HEK293T (cell line): ENCODE results near the gene LYPLA2.

Experiments
- ARNT ChIP-seq: fragments of 450-650 bp; IDR thresholded peaks from 2 replicates; pipeline ENCODE4 v1.6.1; 2017; ENCODE audit warnings: mild to moderate bottlenecking
- BHLHE40 ChIP-seq: fragments of 450-650 bp; IDR thresholded peaks from 2 replicates; pipeline ENCODE4 v1.6.1; 2016; ENCODE audit warnings: mild to moderate bottlenecking, moderate library complexity, borderline replicate concordance
- CTBP1 ChIP-seq: fragments of 450-650 bp; IDR thresholded peaks from 2 replicates; pipeline ENCODE4 v1.6.1; 2016; ENCODE audit warnings: borderline replicate concordance
- ELF4 ChIP-seq: fragments of 450-650 bp; IDR thresholded peaks from 2 replicates; pipeline ENCODE4 v1.6.1; 2017; ENCODE audit warnings: antibody characterized with exemption
- FOXK2 ChIP-seq: fragments of 450-650 bp; IDR thresholded peaks from 2 replicates; pipeline ENCODE4 v1.6.1; 2016; ENCODE audit warnings: mild to moderate bottlenecking
- FOXM1 ChIP-seq: fragments of 450-650 bp; IDR thresholded peaks from 2 replicates; pipeline ENCODE4 v1.6.1; 2017; ENCODE audit warnings: mild to moderate bottlenecking, borderline replicate concordance
- HDGF ChIP-seq: fragments of 450-650 bp; IDR thresholded peaks from 2 replicates; pipeline ENCODE4 v1.6.1; 2017; ENCODE audit warnings: antibody characterized with exemption, borderline replicate concordance
- NFRKB ChIP-seq: fragments of 450-650 bp; IDR thresholded peaks from 2 replicates; pipeline ENCODE4 v1.6.1; 2016; ENCODE audit warnings: mild to moderate bottlenecking, moderate library complexity
- SP1 ChIP-seq: fragments of 450-650 bp; IDR thresholded peaks from 2 replicates; pipeline ENCODE4 v1.6.1; 2017
- TARDBP ChIP-seq: fragments of 450-650 bp; IDR thresholded peaks from 2 replicates; pipeline ENCODE4 v1.6.1; 2016
- ZNF384 ChIP-seq: fragments of 450-650 bp; IDR thresholded peaks from 2 replicates; pipeline ENCODE4 v1.6.1; 2016
- TF ChIP-seq, protein P1 (sequence below): fragments of 450-650 bp; IDR thresholded peaks from 2 replicates; pipeline ENCODE4 v1.6.1; 2016

GRCh38 chr1:23772854-23773242 is 18.1 kb upstream of the LYPLA2 start:
- TF ChIP-seq CTBP1: no peak
- TF ChIP-seq ZNF384: no peak
- no peak for TF ChIP-seq NFRKB
- no peak for TF ChIP-seq SP1
- TF ChIP-seq HDGF: no peak
- TF ChIP-seq FOXM1: no peak
- TF ChIP-seq TARDBP: no peak
- TF ChIP-seq FOXK2: no peak
- TF ChIP-seq BHLHE40: no peak
- TF ChIP-seq ELF4: no peak
- TF ChIP-seq ARNT: no peak
- TF ChIP-seq, protein P1, sequence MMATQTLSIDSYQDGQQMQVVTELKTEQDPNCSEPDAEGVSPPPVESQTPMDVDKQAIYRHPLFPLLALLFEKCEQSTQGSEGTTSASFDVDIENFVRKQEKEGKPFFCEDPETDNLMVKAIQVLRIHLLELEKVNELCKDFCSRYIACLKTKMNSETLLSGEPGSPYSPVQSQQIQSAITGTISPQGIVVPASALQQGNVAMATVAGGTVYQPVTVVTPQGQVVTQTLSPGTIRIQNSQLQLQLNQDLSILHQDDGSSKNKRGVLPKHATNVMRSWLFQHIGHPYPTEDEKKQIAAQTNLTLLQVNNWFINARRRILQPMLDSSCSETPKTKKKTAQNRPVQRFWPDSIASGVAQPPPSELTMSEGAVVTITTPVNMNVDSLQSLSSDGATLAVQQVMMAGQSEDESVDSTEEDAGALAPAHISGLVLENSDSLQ: no peak
